Astrocyte of the spinal cord (primary cell): ENCODE measurements around the gene PKD2L1.

Experiments used
- DNase-seq: peaks from one replicate; pipeline ENCODE4 v3.0.0; 2011; ENCODE audit warnings: low read depth, low spot score
- H3K4me3 ChIP-seq: 2 replicates; pipeline ENCODE4 v1.5.1; 2011; ENCODE audit warnings: low read depth, mild to moderate bottlenecking, low read length, moderate library complexity
- CTCF ChIP-seq: IDR thresholded peaks from 2 replicates; pipeline ENCODE4 v1.5.1; 2012; ENCODE audit warnings: low read depth, mild to moderate bottlenecking, low read length, inconsistent platforms
- in situ Hi-C: cut with HindIII; loops from 2 replicates; pipeline ENCODE4 v1.10.0; 2017; ENCODE audit warnings: low sequenced_read_pairs

Gene PKD2L1

GRCh38 chr10:100346765-100347567, 16.9 kb upstream of the PKD2L1 start, which contains the start of gene SCD:
TSS of gene SCD (plus strand) at chr10:100347233. CDS start at chr10:100347505, 272 bp downstream.
- H3K4me3 ChIP-seq, result peak within 1 kb of the TSS; percentile 93
- DNase-seq, result peak; percentile 95
- in situ Hi-C loops, result loop anchor here (25.0 kb wide), 1 partner anchor 190 kb away; the partner anchor contains the start of genes HIF1AN and NDUFB8
- TF ChIP-seq CTCF, result no peak

DNA sequence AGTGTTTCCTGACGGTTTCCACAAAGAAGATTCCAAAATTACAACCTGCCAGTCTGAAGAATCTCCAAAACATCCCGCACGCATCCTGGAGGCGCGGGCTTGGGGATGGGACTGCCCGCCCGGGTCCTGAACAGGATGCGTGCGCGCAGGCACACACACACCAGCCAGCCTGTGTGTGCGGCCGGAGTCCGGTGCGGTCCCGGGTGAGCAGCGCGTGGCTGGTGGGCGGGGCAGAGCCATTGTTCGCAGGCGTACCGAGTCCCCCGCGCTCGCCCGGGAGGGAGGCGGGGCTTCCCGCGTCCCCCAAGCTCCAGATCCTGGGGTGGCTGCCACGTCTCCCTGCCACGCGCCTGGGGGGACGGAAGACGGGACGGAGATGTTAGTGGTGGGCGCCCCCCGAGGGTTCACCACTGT, 16.3 kb upstream of the PKD2L1 start:
- in situ Hi-C loops, result loop anchor here (25.0 kb wide), 1 partner anchor 191 kb away; the partner anchor contains the start of genes HIF1AN and NDUFB8
- TF ChIP-seq CTCF, result no peak
- peak overlapping the region; percentile 93 for H3K4me3 ChIP-seq
- DNase-seq, result peak; percentile 73

- peak overlapping the region; percentile 93 for H3K4me3 ChIP-seq
- in situ Hi-C loops, result loop anchor here (25.0 kb wide), 1 partner anchor 192 kb away; the partner anchor contains the start of genes HIF1AN and NDUFB8
- TF ChIP-seq CTCF, result no peak
- peak; percentile 79 for DNase-seq
Observed at GRCh38 chr10:100345570-100346330, 15.7 kb upstream of the PKD2L1 start.

DNA sequence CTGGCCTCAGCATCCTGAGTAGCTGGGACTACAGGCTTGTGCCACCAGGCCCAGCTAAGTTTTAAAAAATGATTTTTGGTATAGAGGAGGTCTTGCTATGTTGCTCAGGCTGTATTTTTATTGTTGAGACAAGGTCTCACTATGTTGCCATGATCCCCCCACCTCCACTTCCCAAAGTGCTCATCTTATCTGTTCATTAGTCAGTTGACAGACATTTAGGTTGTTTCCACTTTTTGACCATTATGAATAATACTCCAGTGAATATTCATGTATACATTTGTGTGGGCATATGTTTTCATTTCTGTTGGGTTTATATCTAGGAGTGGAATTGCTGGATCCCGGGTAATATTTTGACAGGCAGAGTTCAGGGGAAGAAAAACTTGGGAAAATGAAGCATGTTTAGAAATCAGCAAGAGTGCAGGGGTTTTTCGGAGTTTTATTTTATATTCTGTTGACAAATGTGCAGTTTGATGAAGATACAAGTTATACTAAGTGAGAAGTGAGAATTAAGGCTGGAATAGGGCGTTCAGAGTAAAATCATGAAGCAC, 14.3 kb upstream of the PKD2L1 start:
- in situ Hi-C loops, result loop anchor here (25.0 kb wide), 1 partner anchor 193 kb away; the partner anchor contains the start of genes HIF1AN and NDUFB8
- H3K4me3 ChIP-seq, result no peak overlapping the region
- no peak for DNase-seq
- TF ChIP-seq CTCF, result no peak

DNA sequence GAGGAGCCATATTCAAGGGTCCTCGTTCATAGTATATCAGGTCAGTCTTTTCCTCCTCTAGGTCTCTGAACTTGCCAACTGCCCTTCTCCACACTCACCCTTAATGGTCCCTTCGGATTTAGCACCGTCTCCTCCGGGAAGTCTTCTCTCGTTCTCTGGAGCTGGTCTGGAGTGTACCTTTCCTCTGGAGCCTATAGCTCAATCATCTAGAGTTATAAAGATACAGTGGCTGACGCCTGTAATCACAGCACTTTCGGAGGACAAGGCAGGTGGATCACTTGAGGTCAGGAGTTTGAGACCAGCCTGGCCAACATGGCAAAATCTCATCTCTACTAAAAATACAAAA, 12.6 kb upstream of the PKD2L1 start:
- TF ChIP-seq CTCF, result no peak
- in situ Hi-C loops, result loop anchor here (25.0 kb wide), 1 partner anchor 195 kb away; the partner anchor contains the start of genes HIF1AN and NDUFB8
- no peak overlapping the region for H3K4me3 ChIP-seq
- no peak for DNase-seq

- peak; percentile 60 for DNase-seq
- peak; percentile 83 for TF ChIP-seq CTCF
- H3K4me3 ChIP-seq, result no peak overlapping the region
- in situ Hi-C loops, result loop anchor here (25.0 kb wide), 1 partner anchor 195 kb away; the partner anchor contains the start of genes HIF1AN and NDUFB8
Observed at GRCh38 chr10:100341953-100342626, 12.1 kb upstream of the PKD2L1 start.
